NCI-H526 treated with DMSO at 0.1 percent for 48 hours (cell line): ENCODE data around the gene NAA15.
"Not testable (repeated sequence)": the region's sequence is repeated elsewhere in the genome, so short reads cannot be mapped to it uniquely, and the experiment has no call there.

Experiments
- DNase-seq: peaks from one replicate; lab custom pipeline; 2025; lab: John Stamatoyannopoulos, UW

NAA15 gene

DNA sequence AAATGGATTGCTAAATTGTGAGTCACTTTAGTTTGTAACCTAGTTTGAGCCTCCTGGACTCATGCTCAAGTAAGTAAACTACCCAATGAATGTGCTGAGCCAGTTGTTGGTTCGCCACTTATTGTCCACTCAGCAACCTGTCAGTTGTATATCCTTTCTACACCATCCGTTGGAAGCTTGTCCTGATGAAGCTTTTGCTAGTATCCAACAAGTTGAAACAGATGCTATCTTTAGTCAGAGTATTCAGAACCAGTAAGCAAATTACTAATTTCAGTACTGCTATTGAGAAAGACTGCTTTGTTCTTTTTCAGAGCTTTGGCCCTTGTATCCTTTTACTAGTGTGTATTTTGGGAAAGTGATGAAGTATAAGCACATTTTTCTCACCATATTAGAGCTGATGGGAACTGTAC is 4.3 kb upstream of the NAA15 start:
- DNase-seq, result peak; percentile 45

DNA sequence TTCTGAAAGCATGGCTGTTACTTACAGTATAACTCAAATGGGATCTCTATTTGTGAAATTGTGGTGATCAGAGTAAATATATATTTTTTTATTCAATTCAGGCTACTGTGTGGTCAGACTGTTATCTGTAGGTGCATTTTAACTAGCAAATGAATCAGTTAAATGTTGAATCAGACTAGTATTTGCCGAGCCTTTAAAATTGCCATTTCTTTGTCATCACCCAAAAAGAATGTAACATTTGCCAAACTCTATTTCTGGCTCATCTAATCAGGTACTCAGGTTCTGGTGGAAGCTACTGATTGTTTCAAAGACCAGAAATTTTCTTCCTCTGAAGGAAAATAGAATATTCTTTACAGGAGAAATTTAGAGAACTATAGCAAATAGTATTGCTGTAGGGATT is 1.8 kb upstream of the NAA15 start:
- no peak for DNase-seq

DNA sequence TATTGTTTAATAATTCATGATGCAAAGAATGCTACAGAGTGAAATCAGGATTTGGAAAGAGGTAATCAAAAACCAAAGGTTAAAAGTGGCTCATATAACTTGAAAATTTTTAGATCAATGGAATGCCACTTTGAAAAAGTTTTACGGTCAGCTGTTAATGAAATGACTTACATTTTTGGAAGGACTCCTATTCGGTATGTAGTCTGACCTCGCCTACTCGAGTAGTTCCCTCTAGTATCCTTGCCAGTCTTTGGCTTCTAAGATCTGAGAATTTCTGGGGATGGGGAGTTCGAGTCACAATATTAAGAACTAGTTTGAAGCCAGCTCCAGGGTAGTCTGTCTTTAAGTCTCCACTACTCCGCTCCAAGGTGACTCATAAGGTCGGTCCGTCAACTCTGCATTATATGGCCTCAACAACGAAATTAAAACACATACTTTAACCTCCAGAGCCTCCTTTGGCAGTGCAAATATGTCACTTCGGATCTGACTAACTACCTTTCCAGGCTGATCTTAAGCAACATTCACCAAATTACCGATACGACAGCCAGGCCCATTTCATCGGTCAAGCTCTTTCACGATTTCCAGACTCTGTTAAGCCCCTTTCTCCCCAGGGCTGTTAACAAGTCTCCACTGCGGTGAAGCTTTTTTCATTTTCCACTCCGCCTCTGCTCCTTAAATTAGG is 733 bp upstream of the NAA15 start:
- DNase-seq, result peak; percentile 62

DNA sequence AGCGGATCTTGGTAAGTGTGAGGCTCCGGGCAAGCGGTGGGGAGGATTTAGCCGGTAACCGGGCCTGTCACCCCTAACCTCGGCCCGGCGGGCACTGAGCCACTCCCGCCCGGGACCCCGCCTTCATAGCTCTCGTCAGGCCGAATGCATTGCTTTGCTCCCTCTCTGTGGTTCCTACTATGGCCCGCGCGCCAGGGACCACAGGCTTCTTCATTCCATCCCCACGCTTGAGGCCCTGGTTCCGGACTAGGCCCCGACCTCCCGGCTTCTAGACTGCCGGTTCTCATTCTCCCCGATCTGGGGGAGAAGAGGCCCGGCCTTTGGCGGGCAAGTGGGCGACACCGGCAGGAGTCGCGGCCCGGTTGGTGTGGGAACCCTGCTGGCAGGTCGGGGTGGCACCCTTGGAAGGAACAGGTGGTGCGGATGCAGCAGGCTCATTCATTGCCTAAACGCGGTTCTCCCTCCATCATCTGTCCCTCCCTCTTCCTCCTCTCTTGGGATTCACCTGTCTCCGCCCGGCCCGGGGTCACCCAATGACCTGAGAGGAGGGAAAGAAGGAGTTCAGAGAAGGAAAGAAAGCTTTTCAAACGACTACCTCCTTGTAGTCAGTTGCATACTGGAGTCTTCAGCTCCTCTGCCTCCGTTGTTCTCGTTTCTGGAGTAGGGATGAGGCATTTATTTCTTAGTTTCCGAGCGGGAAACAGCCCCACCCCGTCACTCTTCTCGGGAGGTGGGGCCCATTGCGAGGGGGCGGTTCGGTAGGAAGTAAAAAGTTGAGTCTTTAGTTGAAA is 711 bp downstream of the NAA15 start, which contains the start of gene NDUFC1:
Gene NDUFC1, minus strand, starts transcription at position 657 of the 791 bp plus-strand sequence. CDS start 6,679 bp downstream, outside the sequence.
- peak; percentile 61 for DNase-seq

DNA sequence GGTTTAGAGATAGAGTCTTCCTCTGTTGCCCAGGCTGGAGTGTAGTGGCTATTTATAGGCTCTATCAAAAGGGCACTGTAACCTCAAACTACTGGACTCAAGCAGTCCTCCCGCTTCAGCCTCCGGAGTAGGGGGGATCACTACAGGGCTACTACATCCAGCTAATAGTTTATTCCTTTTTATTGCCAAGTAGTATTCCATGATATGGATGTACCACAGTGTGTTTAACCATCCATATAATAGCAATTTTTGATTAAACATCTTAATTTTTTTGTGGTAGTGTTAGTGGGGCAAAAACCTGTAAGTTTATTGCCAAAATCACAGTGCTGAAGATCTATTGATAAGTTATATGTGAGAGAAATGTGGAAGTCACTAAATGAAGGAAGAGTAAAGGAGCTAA is 3.6 kb downstream of the NAA15 start:
- DNase-seq, result no peak

DNA sequence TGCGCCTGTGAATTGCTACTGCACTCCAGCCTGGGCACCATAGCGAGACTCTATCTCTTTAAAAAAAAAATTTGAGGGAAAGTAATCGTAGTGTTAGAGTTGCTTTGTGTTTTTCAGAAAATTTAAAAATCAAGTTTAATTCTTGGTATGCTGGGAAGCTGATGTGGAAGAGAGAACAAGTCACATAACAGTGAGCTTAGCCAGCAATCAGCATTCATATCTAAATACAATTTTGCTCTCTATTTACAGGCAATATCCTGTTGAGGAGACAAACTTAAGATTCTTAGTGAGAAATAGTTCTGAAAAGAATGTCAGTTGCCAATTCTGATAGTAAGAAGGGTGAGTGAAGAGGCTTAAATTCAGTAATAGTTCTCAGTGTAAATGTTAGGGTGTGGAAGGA is 10.6 kb downstream of the NAA15 start:
- no peak for DNase-seq

DNA sequence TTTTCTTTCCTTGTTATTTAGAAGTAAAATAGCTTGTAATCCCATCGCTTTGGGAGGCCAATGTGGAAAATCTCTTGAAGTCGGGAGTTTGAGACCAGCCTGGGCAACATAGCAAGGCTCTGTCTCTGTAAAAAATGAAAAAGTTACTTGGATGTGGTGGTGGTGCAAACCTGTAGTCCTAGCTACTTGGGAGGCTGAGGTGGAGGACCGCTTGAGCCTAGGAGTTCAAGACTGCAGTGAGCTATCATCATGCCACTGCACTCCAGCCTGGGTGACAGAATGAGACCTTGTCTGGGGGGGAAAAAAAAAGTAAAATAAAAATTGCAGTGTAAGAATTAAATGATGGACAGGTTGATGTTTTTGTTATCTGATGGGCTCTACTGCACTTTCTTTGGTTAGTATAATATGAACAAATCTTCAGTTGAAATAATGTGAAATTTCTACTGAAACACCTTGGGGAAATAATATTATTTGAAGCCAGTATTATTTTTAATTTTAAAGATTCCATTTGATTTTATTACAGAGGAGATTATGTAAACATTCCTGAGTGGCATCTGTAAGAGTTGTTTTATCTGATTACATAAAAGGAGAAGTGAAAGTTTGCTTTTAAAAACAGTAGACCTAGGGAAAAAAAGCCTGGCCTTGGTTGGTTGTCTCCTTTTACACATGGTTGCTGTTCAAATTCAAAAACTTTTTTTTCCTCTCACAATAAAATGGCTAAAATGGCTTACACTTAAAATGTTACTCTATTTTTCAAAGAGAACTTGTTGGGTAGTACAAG is 11.4 kb downstream of the NAA15 start:
- no peak for DNase-seq

DNA sequence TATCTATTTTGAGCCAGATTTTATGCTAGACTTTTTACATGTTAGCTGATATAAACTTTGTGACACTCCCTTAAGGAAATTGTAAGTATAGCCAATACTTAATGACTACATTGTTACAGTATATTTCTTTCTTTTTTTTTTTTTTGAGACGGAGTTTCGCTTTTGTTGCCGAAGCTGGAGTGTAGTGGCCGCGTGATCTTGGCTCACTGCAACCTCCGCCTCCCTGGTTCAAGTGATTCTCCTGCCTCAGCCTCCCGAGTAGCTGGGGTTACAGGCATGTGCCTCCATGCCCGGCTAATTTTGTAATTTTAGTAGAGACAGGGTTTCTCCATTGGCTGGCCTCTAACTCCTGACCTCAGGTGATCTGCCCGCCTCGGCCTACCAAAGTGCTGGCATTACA is 12.1 kb downstream of the NAA15 start:
- not testable (repeated sequence) for DNase-seq

DNA sequence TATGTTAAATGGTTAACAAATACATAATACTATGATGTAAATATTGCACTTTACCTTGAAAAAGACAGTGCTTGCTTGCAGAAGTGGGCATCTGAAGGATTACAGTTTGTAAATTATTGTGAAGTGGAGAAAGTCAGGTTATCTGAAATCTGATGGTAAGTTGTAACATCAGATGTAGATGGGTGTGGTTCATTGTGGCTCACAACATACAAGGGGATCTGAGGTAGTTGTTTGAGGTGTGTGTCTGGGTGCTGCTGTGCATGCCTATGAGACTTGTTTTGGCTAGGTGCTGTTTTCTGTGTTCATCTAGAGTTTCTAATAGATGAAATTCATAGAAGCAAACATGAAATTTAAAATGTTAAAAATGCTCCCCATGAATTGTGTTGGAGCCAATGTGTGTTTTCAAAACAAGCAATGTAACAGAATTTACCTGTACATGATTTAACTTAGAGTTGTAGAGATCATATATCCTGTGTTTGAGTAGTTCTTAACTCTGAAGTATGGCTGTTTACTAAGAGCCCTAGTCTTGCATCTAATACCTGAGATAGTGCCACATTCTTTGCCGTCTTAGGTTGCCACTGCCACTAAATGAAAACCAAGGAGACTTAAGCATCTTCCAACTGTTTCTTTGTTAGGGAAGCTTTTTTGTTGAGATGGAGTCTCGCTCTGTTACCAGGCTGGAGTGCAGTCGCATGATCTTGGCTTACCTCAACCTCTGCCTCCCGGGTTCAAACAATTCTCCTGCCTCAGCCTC is 12.9 kb downstream of the NAA15 start:
- DNase-seq, result no peak

DNA sequence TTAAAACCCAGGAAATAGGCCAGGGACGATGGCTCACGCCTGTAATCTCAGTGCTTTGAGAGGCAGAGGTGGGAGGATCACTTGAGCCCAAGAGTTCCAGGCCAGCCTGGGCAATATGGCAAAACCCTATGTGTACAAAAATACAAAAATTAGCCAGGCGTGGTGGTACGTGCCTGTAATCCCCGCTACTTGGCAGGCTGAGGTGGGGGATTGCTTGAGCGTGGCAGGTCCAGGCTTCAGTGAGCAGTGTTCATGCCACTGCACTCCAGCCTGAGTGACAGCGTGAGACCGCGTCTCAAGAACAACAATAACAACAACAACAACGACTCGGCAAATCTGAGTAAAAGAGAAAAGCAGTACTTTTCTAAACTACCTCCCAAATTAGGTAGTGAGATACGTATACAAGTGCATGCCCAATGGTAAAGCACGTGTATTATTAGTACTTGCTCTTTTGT is 13.9 kb downstream of the NAA15 start:
- no peak for DNase-seq

DNA sequence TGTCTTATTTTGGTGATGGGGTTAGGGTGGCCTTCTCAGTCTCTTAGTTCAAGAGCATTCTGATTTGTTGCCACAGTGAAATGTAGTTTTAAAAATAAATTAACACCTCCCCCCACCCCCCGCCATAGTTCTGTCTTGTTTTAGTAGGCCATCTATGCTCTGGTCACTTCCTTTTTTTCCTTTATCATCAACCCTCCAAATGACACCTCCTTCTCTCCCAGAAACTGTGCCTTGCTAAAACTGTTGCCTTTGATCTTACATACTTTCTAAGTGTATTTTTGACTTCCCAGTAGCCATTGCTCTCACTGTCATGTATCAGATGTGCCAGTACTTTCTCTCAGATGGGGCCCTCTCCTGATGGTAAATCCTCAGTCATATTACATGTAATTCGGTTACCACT is 15.4 kb downstream of the NAA15 start:
- DNase-seq, result no peak

DNA sequence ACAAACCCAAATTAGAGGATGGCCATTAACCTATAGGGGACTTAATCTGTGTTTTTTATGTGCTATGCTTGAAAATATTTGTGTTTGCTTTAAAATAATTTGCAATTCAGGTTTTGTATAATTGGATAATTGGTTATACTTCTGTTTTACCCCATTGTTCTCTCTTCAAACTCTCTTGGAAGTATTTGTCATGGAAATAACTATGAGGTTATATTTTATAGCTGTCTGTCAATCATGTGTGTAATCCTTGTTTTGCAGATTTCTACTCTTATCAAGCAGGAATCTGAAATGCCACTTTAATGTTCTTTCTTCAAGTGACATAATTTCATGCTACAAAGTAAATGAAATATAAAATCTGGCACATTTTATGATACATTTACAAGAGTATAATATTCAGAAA is 16.3 kb downstream of the NAA15 start:
- no peak for DNase-seq

DNA sequence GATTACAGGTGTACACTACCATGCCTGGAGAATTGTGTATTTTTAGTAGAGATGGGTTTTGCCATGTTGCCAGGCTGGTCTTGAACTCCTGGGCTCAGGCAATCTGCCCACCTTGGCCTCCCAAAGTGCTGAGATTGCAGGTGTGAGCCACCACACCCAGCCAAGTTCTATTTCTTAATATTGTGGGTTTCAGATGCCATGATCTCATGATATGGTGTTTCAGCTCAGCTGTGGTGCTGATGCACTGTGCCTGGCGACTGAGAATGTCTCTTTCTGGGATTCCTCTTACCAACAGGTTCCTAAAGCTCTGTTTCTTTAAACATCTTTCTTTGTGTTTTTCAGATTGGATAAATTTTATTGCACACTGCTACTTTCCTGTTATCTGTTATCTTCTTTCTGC is 18.3 kb downstream of the NAA15 start:
- DNase-seq, result no peak

DNA sequence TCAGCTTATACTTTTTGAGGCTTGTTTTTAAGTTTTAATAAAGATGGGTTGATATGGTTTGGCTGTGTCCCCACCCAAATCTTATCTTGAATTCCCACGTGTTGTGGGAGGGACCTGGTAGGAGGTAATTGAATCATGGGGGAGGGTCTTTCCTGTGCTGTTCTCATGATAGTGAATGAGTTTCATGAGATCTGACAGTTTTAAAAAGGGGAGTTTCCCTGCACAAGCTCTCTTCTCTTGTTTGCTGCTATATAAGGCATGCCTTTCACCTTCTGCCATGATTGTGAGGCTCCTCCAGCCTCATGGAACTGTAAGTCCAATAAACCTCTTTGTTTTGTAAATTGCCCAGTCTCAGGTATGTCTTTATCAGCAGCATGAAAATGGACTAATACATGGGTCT is 20.8 kb downstream of the NAA15 start:
- not testable (repeated sequence) for DNase-seq

DNA sequence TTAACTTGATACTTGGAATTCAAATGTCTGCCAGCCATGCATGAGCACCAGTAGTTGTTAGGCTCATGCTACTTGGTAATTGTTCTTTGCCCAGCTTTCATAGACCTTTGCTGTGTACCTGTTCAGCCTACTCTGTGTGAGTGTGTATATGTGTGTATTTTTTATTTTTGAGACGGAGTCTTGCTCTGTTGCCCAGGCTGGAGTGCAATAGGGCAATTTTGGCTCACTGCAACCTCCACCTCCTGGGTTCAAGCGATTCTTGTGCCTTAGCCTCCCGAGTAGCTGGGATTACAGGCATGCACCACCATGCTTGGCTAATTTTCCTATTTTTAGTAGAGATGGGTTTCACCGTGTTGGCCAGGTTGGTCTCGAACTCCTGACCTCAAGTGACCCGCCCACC is 21.2 kb downstream of the NAA15 start:
- DNase-seq, result not testable (repeated sequence)

DNA sequence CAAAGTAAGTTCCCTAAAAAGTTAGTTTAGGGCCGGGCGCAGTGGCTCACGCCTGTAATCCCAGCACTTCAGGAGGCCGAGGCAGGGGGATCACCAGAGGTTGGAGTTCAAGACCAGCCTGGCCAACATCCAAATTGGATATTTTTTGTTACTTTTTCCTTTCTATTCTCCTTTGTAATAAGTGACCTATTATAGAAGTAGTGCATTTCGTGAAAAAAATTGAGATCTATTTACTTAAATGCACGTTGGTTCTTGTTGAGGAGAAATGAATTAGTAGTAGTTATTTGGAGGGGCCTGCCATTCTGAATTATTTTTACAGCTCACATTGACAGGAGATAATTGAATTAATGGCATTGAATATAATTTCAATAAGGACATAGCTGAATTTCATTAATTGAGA is 23.3 kb downstream of the NAA15 start:
- DNase-seq, result no peak

DNA sequence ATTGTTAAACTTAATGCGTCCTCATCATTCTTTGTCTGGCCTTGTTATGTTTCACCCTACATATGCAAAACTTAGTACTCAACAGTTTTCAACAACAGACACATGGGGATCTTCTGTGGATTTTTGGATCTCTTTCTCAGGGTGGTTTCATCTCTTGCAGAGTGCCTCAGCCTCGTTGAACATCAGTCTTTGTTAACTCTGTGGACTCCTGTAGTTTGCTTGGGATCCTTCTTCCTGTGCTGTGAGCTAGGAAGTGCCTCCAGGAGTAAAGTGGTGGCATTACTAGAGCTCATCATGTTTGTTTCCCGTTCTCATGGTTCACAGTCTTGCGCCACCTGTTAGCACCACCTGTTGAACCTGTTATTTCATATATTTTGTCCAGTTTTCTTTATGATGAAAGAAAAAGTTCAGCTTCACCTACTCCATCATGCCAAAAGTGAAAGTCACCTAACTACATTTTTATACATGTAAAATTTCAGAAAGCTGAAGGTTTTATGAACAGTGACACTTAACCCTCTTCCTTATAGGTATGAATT is 28.4 kb downstream of the NAA15 start:
- DNase-seq, result no peak

DNA sequence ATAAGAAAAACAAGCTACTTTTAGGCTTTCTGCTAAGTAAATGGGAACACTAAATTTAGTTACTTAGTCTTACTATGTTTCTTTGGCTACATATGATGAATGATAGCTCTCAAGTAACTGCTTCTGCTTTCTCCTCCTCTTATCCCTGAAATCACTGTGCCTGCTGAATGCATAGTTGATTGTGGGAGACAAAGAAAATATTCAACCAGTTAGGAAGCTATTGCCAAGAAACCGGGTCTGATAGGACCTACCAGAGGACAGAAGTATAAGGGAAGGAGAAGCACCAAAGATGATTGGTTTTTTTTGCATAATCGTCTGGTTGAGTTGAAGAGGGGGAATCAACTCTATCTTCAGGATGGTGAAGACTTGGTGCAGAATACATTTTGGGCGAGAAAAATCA is 29.0 kb downstream of the NAA15 start:
- no peak for DNase-seq

DNA sequence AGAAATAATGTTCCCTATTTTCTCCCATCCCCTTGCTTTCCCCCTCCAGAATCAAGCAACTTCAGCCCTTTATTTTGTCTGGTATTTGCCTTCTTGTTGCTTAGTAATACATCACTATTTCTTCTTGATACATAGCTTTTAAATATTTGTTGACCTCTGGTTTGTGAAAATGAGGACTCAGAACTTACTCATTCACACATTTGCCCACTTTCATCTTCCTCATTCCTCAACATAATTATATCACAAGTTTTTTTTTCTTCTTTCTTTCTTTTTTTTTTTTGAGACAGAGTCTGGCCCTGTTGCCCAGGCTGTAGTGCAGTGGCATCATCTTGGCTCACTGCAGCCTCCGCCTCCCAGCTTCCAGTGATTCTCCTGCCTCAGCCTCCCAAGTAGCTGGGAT is 29.9 kb downstream of the NAA15 start:
- DNase-seq, result no peak

DNA sequence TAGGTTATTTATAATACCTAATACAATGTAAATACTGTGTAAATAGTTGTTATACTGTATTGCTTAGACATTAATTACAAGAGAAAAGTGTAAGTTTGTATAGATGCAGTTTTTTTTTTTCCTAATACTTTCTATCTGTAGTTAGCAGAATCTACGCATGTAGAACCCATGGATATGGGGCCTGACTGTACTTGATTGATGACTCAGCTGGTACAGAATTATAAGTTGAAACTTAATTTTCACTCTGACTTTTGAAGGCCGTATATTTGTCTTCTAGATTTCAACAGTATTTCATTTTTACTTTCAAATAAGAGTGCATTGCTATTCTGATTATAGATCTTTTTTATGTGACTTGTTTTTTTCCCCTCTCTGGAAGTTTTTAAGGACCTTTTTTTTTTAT is 31.7 kb downstream of the NAA15 start:
- no peak for DNase-seq

DNA sequence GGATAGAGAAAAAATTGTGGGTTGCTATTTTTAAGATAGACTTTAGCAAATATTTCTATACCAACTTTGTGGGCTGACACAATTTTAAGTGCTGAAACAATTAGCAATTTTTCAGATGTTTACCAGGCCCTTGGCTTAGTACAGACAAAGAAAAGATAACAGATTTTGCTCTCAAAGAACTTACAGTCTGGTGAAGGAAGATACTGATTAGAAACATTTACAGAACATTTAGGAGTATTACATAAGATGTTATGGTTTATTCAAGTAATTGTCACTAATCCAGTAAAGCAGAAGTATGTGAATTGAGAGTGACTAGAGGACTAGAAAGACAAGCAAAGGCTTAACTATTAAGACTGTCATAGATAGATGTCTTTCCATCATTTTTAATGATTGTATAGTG is 36.3 kb downstream of the NAA15 start:
- no peak for DNase-seq

DNA sequence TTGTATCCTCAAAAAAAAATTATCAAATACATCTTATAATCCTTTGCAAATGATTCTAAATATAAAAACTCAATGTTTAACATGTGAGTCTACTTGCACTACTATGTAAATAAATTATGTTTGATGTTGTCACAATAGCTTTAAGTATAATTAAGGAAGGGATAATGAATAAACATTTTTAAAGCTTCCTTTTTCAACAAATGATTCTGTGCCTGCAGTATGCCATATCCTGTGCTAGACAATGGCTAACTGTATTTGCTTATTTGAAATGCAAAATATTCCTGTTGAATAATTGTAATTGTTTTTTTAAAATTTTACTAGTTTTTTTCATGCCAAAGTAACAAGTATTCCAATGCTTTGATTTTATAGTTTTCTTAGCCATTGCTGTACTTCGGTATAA is 60.0 kb downstream of the NAA15 start:
- DNase-seq, result no peak
